Kidney capillary endothelial cell (primary cell): ENCODE data around the gene ERCC4.

Source experiments
- DNase-seq: peaks from one replicate; pipeline ENCODE4 v3.0.0-alpha.2; 2018; ENCODE audit warnings: low spot score

The ERCC4 gene

GRCh38 chr16:13948086-13948485, 28.1 kb downstream of the ERCC4 start:
- DNase-seq = no peak

- DNase-seq = no peak
These were observed 31.0 kb downstream of the ERCC4 start for GRCh38 chr16:13950821-13951547.

- DNase-seq = no peak
These were observed 31.7 kb downstream of the ERCC4 start for GRCh38 chr16:13951611-13952010.

- DNase-seq = no peak
These were observed 33.5 kb downstream of the ERCC4 start for GRCh38 chr16:13953501-13953900.

- DNase-seq = no peak
These were observed 36.8 kb downstream of the ERCC4 start for GRCh38 chr16:13956635-13957196.

- DNase-seq = peak; percentile 73
These were observed 37.5 kb downstream of the ERCC4 start for GRCh38 chr16:13957197-13958078.

- DNase-seq = no peak
These were observed 38.5 kb downstream of the ERCC4 start for GRCh38 chr16:13958474-13958873.

GRCh38 chr16:13959626-13960025, 39.7 kb downstream of the ERCC4 start:
- no peak for DNase-seq

- DNase-seq = no peak
These were observed 41.3 kb downstream of the ERCC4 start for GRCh38 chr16:13961099-13961811.

- DNase-seq = no peak
These were observed 42.3 kb downstream of the ERCC4 start for GRCh38 chr16:13962232-13962631.

GRCh38 chr16:13968835-13969234, 48.9 kb downstream of the ERCC4 start:
- no peak for DNase-seq

- DNase-seq = no peak
These were observed 49.8 kb downstream of the ERCC4 start for GRCh38 chr16:13969711-13970110.

- DNase-seq = no peak
These were observed 50.9 kb downstream of the ERCC4 start for GRCh38 chr16:13970708-13971422.

- no peak for DNase-seq
These were observed 53.5 kb downstream of the ERCC4 start for GRCh38 chr16:13973321-13974023.

- DNase-seq = no peak
These were observed 57.2 kb downstream of the ERCC4 start for GRCh38 chr16:13977177-13977576.

GRCh38 chr16:13982451-13982850, 62.5 kb downstream of the ERCC4 start:
- no peak for DNase-seq

GRCh38 chr16:13983625-13984024, 63.7 kb downstream of the ERCC4 start:
- no peak for DNase-seq

GRCh38 chr16:13984794-13985193, 64.8 kb downstream of the ERCC4 start:
- DNase-seq = no peak

- no peak for DNase-seq
These were observed 68.1 kb downstream of the ERCC4 start for GRCh38 chr16:13988038-13988437.

GRCh38 chr16:13992322-13992721, 72.4 kb downstream of the ERCC4 start:
- no peak for DNase-seq

- no peak for DNase-seq
These were observed 73.0 kb downstream of the ERCC4 start for GRCh38 chr16:13992976-13993375.
